Measurements from ENCODE around the gene NAMPT.

- TF ChIP-seq CTCF (IDR thresholded peaks at IDR 0.05; ENCODE audit: insufficient read depth, low read length), result no peak
- no peak for TF ChIP-seq POLR2AphosphoS5 (IDR thresholded peaks at IDR 0.05; ENCODE audit: low read depth)
- no peak for TF ChIP-seq GABPA (IDR thresholded peaks at IDR 0.05; ENCODE audit: low read depth)
Measured at GRCh38 chr7:106256144-106256543, 28.6 kb downstream of the NAMPT start.
